Motor neuron (in vitro differentiated cells): ENCODE measurements around the gene ACTRT2. TPM values are rescaled to one million over a fixed set of nuclear protein-coding genes. Genes with fewer than 3 reads are reported as not detected.

Experiments used
- ATAC-seq, 8 experiments: fragments of 200-7000 bp; cut with Tn5 transposase; replicated peaks in 6 of 8; 2 replicates each; pipeline ENCODE4 v1.8.0; 2021; ENCODE audit warnings: mild to moderate bottlenecking in 8 of 8, moderate library complexity in 8 of 8
- H3K27ac ChIP-seq, 2 donors: fragments of 250-450 bp; sonication (Bioruptor Pico); 2 replicates each; pipeline ENCODE4 v1.9.0; 2021; ENCODE audit warnings: antibody characterized with exemption in 2 of 2, mild to moderate bottlenecking in 2 of 2, moderate library complexity in 1 of 2
- H3K4me1 ChIP-seq, 2 donors: fragments of 250-450 bp; sonication (Bioruptor Pico); replicated peaks in 1 of 2; 2 replicates each; pipeline ENCODE4 v1.6.1; 2021; ENCODE audit warnings: antibody characterized with exemption in 2 of 2, mild to moderate bottlenecking in 2 of 2, moderate library complexity in 1 of 2
- H3K4me3 ChIP-seq, 5 donors: fragments of 250-450 bp; sonication (Bioruptor Pico); 2 replicates each; pipeline ENCODE4 v1.9.0; 2021; ENCODE audit warnings: antibody characterized with exemption in 5 of 5, mild to moderate bottlenecking in 5 of 5, moderate library complexity in 4 of 5
- WGBS, 10 experiments: fragments of 450-650 bp; shearing (Covaris generic); methylation state at CpG; one replicate each; pipeline ENCODE4 v1.0.0; 2022; 5-methylcytosine and 5-hydroxymethylcytosine counted together
- in situ Hi-C, 9 experiments: fragments of 400-800 bp; cut with MboI; loops; one replicate each; pipeline ENCODE4 v1.15.0; 2021; ENCODE audit warnings: low sequenced_read_pairs in 9 of 9, low pct_unique_long_range_greater_than_20kb in 2 of 9; ENCODE audit not compliant: unreplicated experiment in 9 of 9
- total RNA-seq, 8 experiments: library from RNA; unstranded; fragments of 300-600 nt; gene quantifications; 2 replicates each; pipeline versions ENCODE4 v1.2.3 to v1.2.4, GENCODE V29; 2022

The ACTRT2 gene
- total RNA-seq, 8 experiments from 2014 or later = 0.36 to 0.57 TPM; not detected in 6

DNA sequence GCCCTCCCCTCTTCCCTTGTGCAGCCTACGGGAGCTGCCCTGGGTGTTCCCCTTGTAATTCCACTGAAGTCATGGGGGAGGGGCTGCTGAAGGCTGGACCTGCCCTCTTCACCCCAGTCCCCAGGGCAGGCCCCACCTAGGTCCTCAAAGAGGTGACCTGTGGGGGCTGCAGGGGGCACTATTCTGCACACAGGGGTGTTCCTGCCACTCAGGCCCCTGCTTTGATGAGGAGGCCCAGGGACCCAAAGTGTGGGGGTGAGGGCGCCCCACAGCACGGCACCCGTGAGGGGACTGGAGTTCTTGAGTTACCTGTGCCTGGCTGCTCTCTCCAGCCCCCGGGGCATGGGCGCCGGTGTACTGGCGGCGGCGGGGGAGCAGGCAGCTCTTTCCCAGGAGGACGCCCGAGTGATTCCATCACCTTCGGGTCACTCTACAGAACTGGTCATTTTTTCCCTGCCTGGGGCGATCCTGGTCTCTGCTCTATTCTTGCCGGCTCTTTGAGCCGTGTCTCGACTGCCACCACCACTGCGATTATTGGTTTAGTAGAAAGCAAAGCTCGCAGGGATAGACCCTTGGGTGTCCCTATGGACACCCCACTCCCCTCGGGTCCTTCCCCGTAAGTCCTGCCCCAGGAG is 40.8 kb downstream of the ACTRT2 start:
- in situ Hi-C loops = loop anchor here in 3 of 9 experiments (25.0 kb wide), 3 partner anchors 100 to 325 kb away; no protein-coding TSS in a partner anchor
- Histone ChIP-seq H3K27ac (no peak overlapping the region), H3K4me3 (no peak overlapping the region), H3K4me1 (peaks cover 0 to 11% of the 10 kb centered on the region in 2 donors)
- ATAC-seq = no peak
- 0 to 79% (median 33%) methylated on average over 1 to 12 of the region's 21 CpGs; no CpG with 5 or more reads in 5 of the 10 experiments for WGBS, 10 experiments

DNA sequence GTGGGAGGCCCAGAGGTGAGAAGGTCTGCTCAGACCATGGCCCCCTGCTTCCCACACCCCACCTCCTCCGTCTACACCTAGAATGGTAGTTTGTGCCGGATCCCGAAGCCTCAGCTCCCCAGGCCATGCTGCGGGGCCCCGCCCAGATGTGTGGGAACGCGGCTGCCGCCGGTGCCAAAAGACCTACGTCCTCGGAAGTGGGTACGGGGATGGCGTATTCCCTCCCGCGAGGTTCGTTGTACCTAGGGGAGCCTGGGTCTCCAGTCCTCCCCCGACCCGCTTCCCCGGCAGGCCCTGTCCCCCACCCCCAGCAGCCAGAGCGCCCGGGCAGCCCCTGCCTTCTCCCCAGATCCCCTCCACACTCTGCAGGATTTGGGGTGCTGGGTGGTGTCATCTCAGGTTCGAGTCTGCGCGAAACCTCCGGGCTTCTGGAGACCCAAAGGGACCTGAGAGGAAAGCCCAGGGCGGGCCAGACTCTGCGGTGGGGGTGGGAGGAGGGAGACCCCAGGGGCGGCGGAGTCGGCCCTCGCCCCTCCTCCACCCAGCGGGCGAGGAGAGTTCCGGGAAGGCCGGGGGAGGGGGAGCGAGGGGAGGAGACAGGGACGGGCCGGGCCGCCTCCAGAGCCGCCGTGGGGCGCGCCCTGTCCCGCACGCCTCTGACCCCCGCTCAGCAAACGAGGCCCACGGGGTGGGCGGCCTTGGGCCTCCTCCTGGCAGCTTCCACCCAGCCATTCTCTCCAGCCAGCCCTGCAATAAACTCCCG is 41.5 kb downstream of the ACTRT2 start:
- H3K4me1 ChIP-seq = peaks cover 0 to 15% of the 10 kb centered on the region in 2 donors
- in situ Hi-C loops = loop anchor here in 3 of 9 experiments (25.0 kb wide), 3 partner anchors 100 to 325 kb away; no protein-coding TSS in a partner anchor
- no peak overlapping the region for H3K27ac ChIP-seq
- no peak overlapping the region for H3K4me3 ChIP-seq
- ATAC-seq = no peak
- 0 to 60% (median 26%) methylated on average over 1 to 6 of the region's 50 CpGs; no CpG with 5 or more reads in 6 of the 10 experiments for WGBS, 10 experiments

DNA sequence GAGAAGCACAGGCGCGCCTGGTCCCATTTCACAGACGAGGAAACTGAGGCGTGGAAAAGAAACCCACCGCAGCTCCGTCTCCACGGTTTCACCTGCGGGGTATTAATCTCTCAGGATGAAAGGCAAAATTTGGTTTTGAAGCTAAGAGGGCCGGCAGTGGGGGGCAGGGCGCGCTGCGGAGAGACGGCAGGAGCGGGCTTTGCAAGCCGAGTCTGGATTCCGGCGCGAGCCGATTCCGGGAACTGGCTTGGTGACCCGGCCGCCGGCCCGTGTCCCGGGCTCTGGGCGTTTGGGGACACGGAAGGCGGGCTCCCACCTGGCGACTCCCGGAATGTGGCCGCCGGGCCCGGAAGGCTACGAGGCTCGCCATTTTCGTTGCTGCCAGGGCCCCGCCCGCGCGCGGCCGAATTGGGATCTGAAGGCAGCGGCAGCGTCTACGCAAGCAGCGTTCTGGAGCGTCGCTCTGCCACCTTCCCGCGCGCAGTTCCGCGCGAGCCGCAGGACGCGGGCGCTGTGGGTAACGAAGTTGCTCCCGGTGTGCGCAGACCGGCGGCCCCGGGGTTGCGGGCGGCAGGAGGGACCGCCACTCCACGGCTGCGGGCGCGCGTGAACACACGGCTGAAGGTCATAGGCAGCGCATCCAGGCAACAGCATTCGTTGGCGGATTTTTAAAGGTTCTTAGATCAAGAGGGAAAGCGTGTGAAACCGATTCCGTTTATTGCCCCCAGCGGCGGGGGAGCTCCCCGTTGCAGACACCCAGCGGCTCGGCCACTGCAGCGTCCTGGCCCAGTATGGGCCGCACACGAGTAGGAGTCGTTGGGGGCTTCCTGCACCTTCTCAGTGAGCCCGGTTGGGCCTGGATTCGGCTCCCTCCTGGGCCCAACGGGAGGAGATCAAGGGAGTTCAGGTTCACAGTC is 42.4 kb downstream of the ACTRT2 start:
- Histone ChIP-seq H3K27ac (no peak overlapping the region), H3K4me1 (peaks cover 0 to 22% of the 10 kb centered on the region in 2 donors), H3K4me3 (no peak overlapping the region)
- no peak for ATAC-seq
- in situ Hi-C loops = loop anchor here in 3 of 9 experiments (25.0 kb wide), 3 partner anchors 101 to 324 kb away; no protein-coding TSS in a partner anchor
- WGBS, 10 experiments = 3 to 87% (median 7%) methylated on average over 5 to 55 of the region's 91 CpGs; no CpG with 5 or more reads in 3 of the 10 experiments

DNA sequence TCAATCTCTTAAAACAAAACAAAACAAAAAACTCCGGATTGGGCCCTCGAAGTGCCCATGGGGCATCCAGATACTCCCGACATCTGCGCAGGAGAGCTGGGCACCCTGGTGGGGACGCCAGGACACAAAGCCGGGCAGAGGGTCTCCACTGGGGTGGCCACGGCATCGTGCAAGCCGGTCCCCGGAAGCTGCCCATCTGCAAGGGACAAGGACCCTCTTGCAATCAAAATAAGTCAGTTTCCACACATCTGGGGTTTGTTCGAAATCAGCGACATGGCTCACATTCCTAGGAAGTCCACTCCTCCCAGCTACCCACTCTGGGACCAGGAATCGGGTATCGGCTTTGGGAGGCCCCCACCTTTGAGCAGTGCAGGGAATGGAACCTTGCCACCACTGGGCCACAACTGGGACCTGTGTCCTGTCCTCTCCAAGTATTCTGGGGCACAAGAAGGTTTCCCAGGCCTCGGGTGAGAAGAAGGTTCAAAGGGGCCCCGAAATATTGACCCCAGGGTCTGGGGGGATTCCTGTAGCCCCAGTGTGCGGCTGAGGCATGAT is 43.1 kb downstream of the ACTRT2 start:
- 0 to 74% (median 32%) methylated on average over 1 to 11 of the region's 17 CpGs; no CpG with 5 or more reads in 3 of the 10 experiments for WGBS, 10 experiments
- no peak overlapping the region for H3K27ac ChIP-seq
- no peak for ATAC-seq
- no peak overlapping the region for H3K4me3 ChIP-seq
- in situ Hi-C loops = loop anchor here in 3 of 9 experiments (25.0 kb wide), 3 partner anchors 102 to 323 kb away; no protein-coding TSS in a partner anchor
- peaks cover 0 to 27% of the 10 kb centered on the region in 2 donors for H3K4me1 ChIP-seq

DNA sequence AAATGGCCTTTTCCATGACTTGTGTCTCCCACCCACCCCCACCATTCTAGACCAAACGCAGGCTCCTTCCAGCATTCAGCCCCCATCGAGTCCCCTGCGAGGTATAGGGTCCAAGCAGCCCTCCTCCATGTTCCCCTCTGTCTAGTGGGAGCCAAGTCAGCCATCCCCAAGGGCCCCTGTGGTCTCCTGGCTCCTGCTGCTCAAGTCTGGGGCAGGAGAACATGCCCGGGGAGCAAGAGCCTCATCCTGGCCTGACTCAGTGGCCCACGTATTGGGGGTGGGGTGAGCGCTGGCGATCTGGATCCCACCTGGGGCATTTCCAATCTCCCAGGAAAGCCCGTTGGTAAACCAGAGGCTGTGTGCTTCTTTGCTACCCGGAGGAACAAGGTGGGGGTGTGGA is 43.6 kb downstream of the ACTRT2 start:
- Histone ChIP-seq H3K27ac (no peak overlapping the region), H3K4me3 (no peak overlapping the region), H3K4me1 (peaks cover 0 to 29% of the 10 kb centered on the region in 2 donors)
- 21 to 43% (median 32%) methylated on average over 4 to 9 of the region's 9 CpGs; no CpG with 5 or more reads in 6 of the 10 experiments for WGBS, 10 experiments
- no peak for ATAC-seq
- in situ Hi-C loops = loop anchor here in 3 of 9 experiments (25.0 kb wide), 3 partner anchors 103 to 322 kb away; no protein-coding TSS in a partner anchor

DNA sequence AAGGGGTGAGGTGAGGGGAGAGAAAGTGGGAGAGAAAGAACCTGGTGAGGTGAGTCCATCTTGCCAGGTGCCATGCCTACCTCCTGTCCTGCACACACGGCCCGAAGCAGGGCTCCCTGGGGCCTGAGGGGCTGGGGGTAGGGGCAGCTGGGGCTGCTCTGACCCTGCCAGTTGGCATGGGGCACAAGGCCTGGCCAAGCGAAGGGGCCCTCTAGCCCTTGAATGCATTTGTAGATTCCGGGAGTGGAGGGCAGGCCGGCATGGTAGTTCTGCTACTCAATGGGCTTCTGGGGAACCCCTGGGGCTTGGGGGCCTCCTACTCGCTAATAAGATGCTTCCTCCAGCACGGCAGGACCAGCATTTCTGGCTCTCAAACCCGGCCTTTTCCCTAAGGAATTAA is 44.1 kb downstream of the ACTRT2 start:
- in situ Hi-C loops = loop anchor here in 3 of 9 experiments (25.0 kb wide), 3 partner anchors 103 to 322 kb away; no protein-coding TSS in a partner anchor
- no peak overlapping the region for H3K4me3 ChIP-seq
- no peak overlapping the region for H3K27ac ChIP-seq
- WGBS, 10 experiments = 0 to 40% (median 28%) methylated on average over 1 to 5 of the region's 8 CpGs; no CpG with 5 or more reads in 5 of the 10 experiments
- peaks cover 0 to 31% of the 10 kb centered on the region in 2 donors for H3K4me1 ChIP-seq
- ATAC-seq = no peak

DNA sequence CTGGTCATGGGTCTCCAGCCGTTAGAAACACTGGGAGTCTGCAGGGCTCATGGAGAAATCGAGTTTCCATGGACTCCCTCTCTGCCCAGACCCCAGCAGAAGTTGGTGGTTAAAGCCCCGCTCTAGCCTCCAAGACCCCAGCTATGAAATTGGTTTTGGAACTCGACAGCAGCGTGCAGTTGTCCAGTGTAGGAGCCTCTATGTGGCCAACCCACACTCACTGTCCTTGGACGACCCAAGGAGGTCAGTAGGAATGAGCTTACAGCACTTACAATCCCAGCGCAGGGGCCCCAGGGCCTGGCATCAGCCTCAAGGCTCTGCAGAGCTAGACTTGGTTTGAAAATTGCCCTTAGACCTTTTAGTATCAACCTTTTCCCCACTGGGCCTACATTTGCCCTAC is 44.5 kb downstream of the ACTRT2 start:
- WGBS, 10 experiments = 0 to 90% (median 50%) methylated on average over 1 to 6 of the region's 7 CpGs; no CpG with 5 or more reads in 4 of the 10 experiments

DNA sequence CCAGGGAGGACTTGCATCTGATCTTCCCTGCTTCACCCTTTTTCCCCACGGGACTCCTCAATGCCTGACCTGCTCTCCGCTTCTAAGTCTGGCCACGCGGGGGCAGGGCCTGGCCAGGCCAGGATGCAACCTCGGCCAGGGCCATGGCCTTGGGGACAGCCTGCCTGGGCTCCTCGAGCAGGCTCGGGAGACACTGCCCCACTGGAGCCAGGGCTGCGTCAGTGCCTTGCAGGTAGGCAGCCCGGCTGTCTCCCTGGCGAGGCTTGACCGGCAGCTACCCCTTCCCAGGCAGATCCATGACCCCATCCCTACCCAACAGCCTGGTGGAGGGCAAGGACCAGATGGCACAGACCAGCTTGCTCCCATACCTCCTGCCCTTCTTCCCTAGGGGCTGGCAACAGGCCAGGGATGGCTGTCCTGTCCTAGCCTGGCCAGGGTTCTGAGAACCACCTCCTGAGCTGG is 45.0 kb downstream of the ACTRT2 start:
- ATAC-seq = peak in 3 of 8 experiments; percentile 33 to 56 (median 54)
- Histone ChIP-seq H3K4me1 (peaks cover 0 to 32% of the 10 kb centered on the region in 2 donors), H3K4me3 (no peak overlapping the region), H3K27ac (no peak overlapping the region)
- 6 to 57% (median 30%) methylated on average over 2 to 8 of the region's 11 CpGs; no CpG with 5 or more reads in 4 of the 10 experiments for WGBS, 10 experiments
- in situ Hi-C loops = loop anchor here in 3 of 9 experiments (25.0 kb wide), 3 partner anchors 104 to 321 kb away; no protein-coding TSS in a partner anchor

More for the DNA sequence above, 44.5 kb downstream of the ACTRT2 start:
- ATAC-seq = no peak
- peaks cover 0 to 35% of the 10 kb centered on the region in 2 donors for H3K4me1 ChIP-seq
- H3K27ac ChIP-seq = no peak overlapping the region
- H3K4me3 ChIP-seq = no peak overlapping the region
- in situ Hi-C loops = loop anchor here in 3 of 9 experiments (25.0 kb wide), 3 partner anchors 103 to 322 kb away; no protein-coding TSS in a partner anchor

DNA sequence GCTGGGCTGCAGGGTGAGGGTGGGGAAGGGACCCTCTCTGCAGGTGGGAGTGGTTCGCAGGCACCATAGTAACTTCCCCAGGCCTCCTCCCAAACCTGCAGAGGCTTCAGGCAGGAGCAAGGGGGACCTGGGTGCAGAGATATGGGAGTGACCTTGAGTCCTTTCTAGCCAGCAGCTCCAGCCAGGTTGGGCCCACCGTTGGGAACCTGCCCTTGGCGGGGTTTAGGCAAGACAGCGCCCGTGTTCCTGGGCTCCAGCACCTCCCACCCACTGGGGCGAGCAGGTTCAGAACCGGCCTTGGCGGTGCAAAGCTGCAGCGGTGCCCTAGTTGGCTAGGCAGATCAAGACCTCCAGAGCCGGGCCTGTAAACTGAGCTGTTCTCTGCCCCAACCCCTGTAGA is 45.6 kb downstream of the ACTRT2 start:
- WGBS, 10 experiments = 38 to 41% (median 40%) methylated on average over 3 to 8 of the region's 10 CpGs; no CpG with 5 or more reads in 7 of the 10 experiments
- H3K4me1 ChIP-seq = peaks cover 0 to 26% of the 10 kb centered on the region in 2 donors
- ATAC-seq = no peak
- no peak overlapping the region for H3K27ac ChIP-seq
- in situ Hi-C loops = loop anchor here in 3 of 9 experiments (25.0 kb wide), 3 partner anchors 105 to 320 kb away; no protein-coding TSS in a partner anchor
- no peak overlapping the region for H3K4me3 ChIP-seq

DNA sequence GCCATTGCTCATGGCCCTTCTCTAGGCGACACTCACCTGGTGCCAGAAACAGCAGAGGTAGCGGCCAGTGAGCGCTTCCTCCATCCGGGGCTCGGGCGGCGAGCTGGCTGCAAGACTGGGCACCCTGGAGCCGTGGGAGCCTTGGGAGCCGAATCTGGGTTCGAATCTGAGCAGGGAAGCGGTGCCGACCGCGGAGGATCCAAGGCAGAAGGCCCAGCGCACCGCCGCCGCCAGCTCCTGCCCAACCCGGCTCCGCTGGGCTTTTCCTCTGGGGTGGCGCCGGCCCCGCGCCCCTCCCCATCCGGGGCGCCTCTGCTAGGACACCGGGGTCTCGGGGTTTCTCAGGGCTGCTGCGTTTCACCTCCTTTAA is 46.0 kb downstream of the ACTRT2 start:
- Histone ChIP-seq H3K4me1 (peaks cover 0 to 24% of the 10 kb centered on the region in 2 donors), H3K4me3 (no peak overlapping the region), H3K27ac (no peak overlapping the region)
- no peak for ATAC-seq
- in situ Hi-C loops = loop anchor here in 3 of 9 experiments (25.0 kb wide), 3 partner anchors 105 to 320 kb away; no protein-coding TSS in a partner anchor
- 2 to 66% (median 14%) methylated on average over 5 to 13 of the region's 29 CpGs; no CpG with 5 or more reads in 7 of the 10 experiments for WGBS, 10 experiments

DNA sequence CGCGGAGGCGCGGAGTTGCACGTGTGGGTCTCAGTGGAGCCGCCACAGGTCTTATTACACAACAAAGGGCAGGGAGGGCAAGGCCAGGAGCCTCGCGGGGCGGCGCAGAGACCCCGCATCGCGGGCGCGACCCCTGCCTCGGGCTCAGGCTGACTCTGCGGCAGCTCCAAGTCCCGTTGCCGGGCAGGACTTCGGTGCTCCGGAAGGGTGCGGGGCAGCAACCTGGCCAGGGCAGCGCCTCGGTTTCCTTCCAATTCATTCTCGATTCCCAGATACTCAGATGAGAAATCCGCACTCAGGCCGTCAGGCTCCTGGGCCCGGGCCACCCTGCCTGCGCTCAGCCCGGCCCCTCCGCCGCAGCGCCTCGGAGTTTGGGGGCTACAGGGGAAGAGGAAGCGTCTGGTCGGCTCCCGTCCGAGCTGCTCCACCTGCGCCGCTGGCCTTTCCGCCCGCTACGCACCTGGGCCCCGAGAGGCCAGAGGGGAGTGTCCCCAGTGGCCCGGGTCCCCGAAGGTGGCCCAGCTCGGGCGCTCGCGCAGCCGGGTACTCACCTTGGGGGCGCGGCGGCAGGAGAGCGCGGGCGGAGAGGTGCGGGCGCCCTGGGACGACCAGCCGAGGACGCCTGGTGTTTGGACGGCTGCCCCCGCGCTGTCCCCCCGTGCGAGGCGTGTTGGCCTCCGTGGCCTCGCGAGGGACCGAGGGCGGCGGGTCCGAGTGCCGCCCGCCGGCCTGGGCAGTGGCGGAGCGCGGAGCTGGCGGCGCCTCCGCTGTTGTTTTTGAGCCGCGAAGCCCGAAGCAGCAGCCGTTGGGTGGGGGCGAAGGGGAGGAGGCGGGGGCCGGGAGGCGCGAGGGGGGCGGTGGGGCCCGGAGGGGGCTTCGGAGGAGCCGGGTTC is 46.6 kb downstream of the ACTRT2 start:
- 0 to 86% (median 10%) methylated on average over 2 to 37 of the region's 97 CpGs; no CpG with 5 or more reads in 5 of the 10 experiments for WGBS, 10 experiments
- peak overlapping the region in 1 of 5 donors; percentile 19 for H3K4me3 ChIP-seq
- in situ Hi-C loops = loop anchor here in 3 of 9 experiments (25.0 kb wide), 3 partner anchors 106 to 319 kb away; no protein-coding TSS in a partner anchor
- no peak overlapping the region for H3K27ac ChIP-seq
- peaks cover 0 to 24% of the 10 kb centered on the region in 2 donors for H3K4me1 ChIP-seq
- no peak for ATAC-seq
